Uterus (tissue), 2 donors: ENCODE results near the gene GBP1.

Source experiments
- CTCF ChIP-seq, 4 experiments: fragments of 200-600 bp in 2 of 4; fragments of 450-650 bp in 2 of 4; sonication (generic) in 2 of 4; IDR thresholded peaks; one replicate each; pipeline ENCODE4 v1.5.1; 2016 to 2019; ENCODE audit warnings: antibody characterized with exemption in 4 of 4, mild to moderate bottlenecking in 2 of 4, moderate library complexity in 1 of 4
- POLR2A ChIP-seq, 2 donors: fragments of 450-650 bp; IDR thresholded peaks; one replicate each; pipeline ENCODE4 v1.6.1; 2016; ENCODE audit warnings: antibody characterized with exemption in 2 of 2, mild to moderate bottlenecking in 1 of 2, moderate library complexity in 1 of 2

GRCh38 chr1:89114662-89115061 lies 49.7 kb upstream of the GBP1 start:
- TF ChIP-seq CTCF (IDR thresholded peaks at IDR 0.05) (no peak), POLR2A (IDR thresholded peaks at IDR 0.05) (no peak)
